ENCODE measurements around the gene XPNPEP2.

XPNPEP2 gene, protein sequence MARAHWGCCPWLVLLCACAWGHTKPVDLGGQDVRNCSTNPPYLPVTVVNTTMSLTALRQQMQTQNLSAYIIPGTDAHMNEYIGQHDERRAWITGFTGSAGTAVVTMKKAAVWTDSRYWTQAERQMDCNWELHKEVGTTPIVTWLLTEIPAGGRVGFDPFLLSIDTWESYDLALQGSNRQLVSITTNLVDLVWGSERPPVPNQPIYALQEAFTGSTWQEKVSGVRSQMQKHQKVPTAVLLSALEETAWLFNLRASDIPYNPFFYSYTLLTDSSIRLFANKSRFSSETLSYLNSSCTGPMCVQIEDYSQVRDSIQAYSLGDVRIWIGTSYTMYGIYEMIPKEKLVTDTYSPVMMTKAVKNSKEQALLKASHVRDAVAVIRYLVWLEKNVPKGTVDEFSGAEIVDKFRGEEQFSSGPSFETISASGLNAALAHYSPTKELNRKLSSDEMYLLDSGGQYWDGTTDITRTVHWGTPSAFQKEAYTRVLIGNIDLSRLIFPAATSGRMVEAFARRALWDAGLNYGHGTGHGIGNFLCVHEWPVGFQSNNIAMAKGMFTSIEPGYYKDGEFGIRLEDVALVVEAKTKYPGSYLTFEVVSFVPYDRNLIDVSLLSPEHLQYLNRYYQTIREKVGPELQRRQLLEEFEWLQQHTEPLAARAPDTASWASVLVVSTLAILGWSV

DNA sequence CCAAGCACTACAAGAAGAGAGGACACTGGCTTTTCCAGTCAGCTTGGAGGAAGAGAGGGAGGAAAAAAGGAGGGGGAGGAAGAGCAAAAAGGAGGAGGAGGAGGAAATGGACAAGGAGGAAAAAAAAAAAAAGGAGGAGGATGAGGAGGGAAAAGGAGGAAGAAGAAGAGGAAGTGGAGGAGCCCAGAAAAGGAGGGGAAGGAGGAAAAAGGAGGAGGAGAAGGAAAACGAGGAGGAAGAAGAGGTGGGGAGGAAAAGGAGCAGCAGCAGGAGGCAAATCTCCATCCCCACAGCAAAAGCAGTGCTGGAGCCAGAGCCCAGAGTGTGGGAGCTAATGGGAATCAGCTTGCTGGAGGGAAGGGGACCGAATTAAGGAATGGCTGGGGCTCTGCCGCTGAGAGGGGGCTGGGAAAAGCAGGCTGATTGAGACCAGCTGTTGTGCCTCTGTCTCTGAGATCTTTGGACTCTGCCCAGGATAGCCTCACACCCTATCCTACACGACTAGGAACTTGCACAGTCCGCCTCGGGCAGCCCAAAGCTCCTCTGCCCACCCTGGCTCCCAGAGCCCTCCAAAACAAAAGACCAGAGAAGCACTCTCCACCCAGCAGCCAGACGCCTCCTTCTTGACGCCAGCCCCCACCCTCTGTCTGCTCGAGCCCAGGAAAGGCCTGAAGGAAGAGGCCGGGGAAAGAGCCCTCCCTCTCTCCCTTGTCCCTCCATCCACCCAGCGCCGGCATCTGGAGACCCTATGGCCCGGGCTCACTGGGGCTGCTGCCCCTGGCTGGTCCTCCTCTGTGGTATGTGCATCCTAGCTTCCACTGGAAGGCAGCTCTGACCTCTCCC, at the start of gene XPNPEP2:
TSS of gene XPNPEP2 (plus strand) at position 514 of the 843 bp plus-strand sequence. CDS start at position 749, 235 bp downstream.
- no peak for DNase-seq (ENCODE audit: low spot score)

DNA sequence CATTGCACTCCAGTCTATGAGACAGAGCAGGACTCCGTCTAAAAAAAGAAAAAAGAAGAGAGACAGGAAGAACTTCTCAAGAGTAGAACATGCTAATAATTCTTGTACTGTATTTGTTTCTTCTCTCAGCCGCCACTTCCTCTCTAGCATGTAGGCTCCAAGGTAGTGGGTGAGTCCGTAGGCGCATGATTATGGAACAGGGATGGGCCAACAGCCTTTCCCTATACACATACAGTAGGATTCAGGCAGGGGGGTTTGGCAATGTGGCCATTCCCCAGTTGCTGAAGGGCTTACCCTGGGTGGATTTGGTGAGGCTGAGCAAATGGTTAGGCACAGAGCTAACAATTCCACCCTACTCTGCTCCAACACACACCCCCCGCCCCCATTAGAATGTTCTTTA, 49.0 kb upstream of the XPNPEP2 start:
- no peak for DNase-seq (ENCODE audit: low spot score)

DNA sequence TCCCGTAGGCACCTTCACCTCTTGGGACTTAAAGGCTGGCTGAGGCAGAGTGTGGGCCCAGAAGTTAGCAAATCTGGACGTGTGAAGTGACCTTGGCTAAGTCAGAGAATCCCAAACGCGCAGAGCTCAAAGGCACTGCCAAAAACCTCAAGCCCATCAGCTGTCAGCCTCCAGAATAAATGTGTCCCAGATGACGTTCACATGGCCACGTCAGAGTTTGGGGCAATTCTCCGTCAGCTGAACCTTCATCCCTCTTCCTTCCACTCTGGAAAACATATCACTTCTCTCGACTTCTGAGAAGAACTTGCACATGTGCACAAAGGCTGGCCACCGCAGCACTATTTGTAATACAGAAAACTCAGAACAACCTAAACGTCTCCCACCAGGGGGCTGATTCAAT, 48.3 kb upstream of the XPNPEP2 start:
- DNase-seq (ENCODE audit: low spot score), result no peak

DNA sequence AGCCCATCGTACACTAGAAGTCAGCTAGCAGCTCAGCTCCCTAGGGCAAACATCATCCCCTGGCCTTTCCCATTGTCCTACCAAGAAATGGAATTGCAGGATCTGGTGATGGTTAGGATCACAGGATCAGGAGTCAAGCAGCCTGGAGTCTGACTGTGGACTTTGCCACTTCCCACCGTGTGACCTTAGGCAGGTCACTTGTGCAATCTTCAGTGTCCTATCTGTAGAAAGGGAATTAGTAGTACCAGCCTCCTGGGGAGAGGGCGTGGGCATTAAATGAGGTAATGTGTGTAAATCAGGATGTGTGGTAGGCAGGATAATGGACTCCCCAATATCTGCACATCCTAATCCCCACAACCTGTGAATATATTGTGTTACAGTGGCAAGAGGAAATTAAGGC, 45.4 kb upstream of the XPNPEP2 start:
- DNase-seq (ENCODE audit: low spot score), result no peak

DNA sequence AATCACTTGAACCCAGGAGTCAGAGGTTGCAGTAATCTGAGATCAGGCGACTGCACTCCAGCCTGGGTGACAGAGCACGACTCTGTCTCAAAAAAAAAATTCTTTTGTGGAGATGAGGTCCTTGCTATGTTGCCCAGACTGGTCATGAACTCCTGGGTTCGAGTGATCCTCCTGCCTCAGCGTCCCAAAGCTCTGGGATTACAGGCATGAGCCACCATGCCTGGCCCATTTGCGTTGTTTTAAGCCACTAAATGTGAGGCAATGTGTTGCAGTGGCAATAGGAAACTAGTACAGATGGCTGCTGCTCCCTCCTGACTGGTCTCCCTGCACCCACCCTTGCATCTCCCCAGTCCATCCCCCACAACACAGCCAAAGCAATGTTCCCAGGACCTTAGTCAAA, 44.0 kb upstream of the XPNPEP2 start:
- no peak for DNase-seq (ENCODE audit: low spot score)

DNA sequence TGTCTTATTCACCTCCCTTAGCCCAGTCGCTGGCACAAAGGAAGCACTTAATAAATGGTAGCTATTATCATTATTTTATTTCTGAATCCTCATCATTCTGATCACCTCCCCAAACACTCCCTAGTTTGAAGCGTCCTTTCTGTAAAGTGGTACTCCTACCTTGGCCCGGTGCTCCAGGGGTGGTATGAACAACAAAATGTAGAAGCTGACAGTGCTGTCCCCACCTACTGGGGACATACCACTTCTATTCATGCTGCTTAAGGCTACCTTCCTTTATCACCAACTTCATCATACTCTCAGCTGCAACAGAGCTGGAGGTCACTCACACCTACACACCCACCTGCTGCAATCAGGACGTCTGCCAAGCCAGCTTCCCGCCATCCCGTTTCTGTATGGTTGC, 43.2 kb upstream of the XPNPEP2 start:
- DNase-seq (ENCODE audit: low spot score), result no peak

DNA sequence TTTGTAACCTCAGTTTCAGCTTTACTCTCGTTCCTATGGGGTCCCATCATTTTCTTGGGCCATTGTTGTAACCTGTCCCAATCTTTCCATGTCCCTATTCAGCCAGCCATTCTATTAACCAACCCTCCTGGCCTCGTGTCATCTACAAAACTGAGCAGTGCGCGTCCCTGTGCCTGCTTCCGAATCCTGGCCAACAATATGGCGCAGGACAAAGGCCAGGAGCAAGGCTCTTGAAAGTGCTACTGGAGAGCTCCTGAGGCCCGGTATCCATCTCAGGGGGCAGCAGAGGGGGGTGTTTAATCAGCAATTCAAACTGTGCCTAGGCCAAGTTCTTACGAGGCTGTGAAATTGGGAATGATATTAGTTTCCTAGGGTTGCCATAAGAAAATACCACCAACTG, 42.8 kb upstream of the XPNPEP2 start:
- DNase-seq (ENCODE audit: low spot score), result no peak

DNA sequence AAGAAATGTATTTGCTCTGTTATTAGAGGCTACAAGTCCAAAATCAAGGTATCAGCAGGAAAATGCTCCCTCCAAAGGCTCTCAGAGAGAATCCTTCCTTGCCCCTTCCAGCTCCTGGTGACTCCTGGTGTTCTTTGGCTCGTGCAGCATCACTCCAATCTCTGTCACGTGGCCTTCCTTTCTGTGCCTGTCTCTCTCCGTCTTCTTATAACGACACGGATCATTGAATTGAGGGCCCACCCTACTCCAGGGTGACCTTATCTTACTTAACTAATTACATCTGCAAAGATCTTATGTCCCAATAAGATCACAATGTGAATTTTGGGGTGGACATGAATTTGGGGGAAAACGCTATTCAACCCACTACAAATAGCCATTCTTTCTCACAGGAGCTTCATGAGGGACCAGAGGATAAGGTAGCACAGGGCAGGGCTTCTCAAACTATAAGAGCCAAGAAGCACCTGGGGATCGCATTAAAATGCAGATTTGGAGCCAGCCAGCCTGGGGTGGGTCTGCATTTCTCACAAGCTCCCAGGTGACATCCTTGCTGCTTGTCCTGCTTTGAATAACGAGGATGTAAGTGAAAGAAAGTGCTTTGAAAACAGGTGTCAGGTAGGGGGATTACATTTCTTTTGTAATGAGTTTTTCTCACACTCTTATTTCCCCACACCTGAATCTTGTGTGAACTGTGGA, 42.2 kb upstream of the XPNPEP2 start:
- DNase-seq (ENCODE audit: low spot score), result no peak

DNA sequence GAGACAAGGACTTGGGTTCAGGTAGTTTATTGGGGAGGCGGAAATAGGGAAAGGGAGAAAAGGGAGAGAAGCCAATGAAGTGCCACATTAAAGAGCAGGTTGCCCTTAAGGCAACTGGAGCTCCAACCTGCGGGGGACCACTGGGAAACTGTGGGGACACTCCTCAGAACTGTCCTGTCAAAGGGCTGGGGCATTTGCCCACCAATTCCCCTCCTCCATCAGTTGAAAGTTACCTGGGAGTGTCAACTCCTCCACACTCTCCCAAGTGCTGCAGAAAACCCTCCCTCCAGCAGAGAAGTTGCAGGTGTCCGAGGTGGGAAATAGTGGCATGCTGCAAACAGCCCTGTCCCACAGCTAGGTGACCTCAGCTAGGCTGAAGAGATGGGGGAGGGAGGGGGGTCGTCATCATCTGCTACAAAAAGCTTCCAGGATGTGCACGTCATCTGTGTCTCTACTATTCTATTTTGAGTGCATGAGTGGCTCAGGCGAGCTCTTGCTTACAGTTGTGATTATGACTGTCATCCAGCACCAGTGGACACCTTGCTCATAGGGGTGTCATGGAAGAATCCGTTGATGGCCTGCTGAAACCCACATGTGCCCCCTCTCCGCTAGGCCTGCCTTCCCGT, 41.5 kb upstream of the XPNPEP2 start:
- DNase-seq (ENCODE audit: low spot score), result no peak

DNA sequence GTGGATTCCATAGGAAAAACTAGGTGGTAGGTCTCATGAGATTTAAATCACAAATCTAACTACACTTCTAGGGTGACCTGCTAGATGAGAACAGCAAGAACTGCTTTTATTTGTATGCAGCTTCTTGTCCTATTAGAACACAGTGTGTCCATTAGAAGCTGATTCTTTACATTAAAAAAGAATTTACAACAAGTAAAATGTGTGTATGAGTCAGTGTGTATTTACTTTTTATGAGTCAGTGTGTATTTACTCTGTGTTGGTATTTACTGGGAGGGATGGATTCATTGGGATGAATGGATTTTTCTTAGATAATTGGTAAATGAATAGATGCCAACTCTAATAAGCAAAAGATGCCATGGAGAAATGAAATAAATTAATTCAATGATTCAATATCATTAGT, 40.6 kb upstream of the XPNPEP2 start:
- no peak for DNase-seq (ENCODE audit: low spot score)

DNA sequence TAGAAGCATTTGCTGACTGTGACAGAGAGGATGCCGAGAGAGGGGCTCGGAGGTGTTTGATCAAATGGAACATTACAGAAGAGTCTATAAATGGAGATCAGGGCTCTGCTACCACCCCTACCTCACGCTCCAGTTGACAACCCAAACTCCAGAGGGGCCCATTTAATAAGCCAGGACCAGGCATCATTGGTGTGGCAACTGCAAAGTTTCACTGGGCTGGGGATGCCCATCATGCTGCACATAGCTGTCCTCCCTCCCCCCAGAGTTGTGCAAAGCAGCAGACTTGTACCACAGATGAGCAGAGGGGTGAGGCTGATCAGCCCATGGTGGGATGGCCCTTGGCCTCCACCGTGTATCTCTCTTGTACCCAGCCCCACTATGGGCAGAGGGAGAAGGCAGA, 38.2 kb upstream of the XPNPEP2 start:
- no peak for DNase-seq (ENCODE audit: low spot score)

DNA sequence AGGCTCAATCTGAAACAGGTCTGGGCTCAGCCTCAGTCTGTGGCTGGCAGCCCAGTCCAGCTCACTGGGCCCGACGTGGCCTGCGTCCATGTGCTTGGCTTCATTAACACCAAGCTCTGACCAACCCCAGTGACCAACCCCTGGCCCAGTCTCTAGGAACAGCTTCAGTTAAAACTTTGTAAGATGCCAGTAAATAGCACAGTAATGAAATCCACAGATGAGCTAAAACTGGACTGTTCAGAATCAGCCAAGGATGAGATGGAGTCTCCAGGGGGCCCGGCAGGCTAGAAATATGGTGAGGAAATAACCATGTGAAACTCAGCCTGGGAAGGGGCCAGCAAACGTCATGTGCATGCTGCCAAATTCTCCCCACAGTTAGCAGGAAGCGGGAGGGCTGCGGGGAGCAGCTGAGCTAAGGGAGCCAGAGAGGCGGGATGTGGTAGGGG, 37.1 kb upstream of the XPNPEP2 start:
- no peak for DNase-seq (ENCODE audit: low spot score)

DNA sequence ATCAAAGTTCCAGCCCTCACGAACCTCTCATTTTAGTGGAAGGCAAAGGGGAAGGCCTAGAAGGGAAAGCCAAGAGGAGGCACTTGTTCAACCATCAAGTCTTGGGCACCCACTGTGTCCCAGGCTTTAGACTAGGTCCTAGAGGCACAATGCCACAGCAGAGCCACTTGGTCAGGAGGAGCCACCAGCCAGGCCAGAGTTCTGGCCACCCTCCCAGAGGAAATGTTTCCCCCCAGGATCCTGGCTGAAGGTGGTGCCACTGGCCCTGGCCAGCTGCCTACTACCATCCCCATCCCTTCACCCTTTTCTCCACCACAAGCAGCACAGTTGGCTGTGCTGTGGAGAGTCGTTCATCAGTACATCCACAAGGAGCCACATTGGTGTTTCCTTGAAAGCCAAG, 34.3 kb upstream of the XPNPEP2 start:
- DNase-seq (ENCODE audit: low spot score), result no peak

DNA sequence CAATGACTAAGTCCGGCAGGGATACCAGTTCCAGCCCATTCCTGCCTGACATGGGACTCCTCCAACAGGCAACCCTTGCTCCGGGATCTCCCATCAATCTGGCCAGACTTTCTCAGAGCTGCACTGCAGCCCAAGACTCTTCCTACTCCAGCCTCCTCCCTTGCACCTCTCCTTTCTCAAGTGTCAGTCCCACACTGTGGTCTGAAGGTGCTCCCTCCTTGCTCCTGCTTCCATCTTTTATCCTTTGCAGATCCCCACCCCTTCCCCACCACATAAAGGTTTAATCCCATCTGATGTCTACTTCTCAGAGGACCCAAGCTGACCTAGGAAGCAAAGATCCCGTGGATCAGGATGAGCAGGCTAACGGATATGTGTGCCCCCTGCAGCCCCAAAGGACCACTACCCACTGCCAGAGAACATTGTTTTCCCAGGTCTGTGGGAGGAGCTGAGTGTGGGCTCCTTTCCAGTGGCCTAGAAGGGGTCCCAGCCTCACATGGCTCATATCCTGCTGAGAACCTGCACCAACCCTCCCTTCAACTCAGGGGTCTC, 33.3 kb upstream of the XPNPEP2 start:
- no peak for DNase-seq (ENCODE audit: low spot score)

DNA sequence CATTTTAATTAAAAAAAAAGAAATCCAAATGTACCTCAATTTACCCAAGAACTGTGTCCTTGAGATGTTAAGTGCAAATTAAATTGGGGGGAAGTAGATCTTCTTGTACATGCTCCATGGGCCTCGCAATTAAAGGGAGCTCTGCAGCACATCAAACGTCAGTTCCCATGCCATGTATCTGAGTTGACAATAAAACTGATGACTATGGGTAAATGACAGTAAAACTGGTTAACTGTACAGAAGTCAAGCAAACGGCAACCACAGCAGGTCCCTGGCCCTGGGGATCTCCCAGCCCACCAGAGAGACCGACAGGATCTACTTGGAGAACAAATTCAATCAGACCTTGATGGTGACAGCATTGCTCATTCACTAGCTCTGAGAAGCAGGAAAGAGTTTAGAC, 32.8 kb upstream of the XPNPEP2 start:
- no peak for DNase-seq (ENCODE audit: low spot score)

DNA sequence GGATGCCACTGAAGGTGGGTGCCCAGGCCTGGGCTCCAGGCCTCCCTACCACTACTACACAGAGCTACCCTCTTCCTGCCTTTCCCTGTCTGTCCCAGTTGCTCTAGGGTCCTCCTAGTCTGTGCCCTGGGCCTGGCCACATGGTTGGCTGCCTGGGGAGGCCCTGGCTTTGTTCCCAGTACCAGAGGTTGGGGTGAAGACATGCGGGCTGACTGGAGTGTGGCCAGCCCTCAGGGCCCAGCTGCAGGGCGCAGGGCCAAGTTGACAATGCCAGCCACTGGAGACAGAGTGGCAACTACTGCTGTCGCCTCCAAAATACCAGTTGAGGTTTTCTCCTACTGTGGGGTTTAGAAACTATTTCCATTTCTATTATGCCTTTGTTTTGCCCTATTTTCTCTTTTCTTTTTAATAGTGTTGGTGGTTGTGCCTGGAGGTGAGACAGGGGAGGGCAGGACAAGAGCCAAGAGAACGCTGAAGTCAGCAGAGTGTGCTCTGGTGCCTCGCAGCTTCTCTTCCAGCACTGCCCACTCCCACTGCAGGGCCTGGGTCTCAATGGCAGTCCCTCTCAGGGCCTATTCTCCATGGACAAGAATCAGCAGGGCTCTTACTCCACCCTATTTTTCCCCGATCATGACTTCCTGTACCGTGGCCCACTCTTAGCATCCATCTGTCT, 32.2 kb upstream of the XPNPEP2 start:
- no peak for DNase-seq (ENCODE audit: low spot score)

DNA sequence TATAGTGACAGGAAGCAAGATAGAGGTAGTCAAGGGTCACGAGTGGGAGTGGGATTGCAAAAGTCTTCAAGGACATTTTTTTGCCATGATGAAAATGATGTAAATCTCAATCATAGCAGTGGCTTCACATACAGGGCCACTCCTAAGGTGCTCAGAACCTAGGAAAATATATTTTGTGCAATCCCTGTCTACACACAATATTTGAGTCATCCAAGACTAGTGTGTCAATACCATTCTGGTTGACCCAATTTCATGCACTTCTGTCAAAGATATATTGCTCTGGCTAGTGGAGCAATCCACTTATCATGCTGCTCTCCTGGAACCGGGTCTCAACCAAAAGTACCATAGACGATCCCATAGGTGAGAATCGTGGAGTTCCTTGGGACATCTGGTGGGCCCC, 24.2 kb upstream of the XPNPEP2 start:
- no peak for DNase-seq (ENCODE audit: low spot score)

DNA sequence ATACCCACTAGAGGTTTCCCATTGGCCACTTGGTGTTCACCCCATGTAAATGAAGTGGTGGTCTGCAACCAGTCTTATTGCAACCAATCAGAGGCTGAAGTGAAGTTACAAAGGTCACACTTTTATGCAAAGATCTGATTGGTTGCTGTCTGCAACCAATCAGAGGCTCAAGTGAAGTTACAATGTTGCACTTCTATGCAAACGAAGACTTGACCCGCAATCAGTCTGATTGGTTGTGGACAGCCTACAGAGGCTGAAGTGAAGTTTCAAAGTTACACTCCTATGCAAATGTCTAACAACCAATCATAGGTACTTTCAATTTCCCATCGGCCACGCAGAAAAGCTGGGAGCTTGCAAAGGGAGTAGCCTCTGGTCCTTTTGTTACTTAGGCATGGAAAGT, 22.3 kb upstream of the XPNPEP2 start:
- no peak for DNase-seq (ENCODE audit: low spot score)

DNA sequence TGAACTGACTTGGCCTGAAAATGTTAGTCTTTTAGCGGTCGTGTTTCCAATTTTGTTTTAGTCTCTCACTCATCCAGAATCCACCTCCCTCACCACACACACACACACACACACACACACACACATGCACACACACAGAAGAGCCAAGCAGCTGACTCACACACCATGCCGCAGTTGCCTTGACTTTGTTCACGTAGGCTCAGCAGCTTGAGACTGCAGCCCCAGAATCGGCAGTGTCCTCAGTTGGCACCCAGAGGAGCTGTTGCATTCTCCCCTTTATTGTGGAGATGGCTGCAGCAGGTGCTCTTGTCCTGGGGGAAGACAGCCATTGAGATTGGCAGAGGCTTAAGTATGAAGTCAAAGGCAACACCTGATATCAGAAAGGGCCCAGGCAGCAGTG, 20.9 kb upstream of the XPNPEP2 start:
- DNase-seq (ENCODE audit: low spot score), result no peak

DNA sequence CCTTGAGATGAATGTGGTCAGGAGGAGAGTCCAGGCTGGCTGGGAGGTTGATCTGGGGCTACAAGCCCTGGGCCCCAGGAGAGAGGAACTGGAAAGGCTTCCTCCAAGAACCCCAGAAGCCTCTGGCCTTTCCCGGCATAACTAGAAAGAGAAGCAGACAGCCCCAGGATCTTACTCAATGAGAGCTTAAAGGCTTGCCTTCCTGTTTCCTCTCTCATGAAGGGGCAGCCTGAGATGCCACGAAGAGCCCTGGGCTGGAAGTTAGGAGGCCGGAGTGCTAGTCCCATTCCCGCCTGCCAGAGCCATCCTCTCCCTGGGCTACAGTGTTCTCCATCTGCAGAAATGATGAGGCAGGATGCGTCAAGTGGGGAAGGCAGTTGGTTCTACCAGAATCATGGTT, 20.1 kb upstream of the XPNPEP2 start:
- no peak for DNase-seq (ENCODE audit: low spot score)

DNA sequence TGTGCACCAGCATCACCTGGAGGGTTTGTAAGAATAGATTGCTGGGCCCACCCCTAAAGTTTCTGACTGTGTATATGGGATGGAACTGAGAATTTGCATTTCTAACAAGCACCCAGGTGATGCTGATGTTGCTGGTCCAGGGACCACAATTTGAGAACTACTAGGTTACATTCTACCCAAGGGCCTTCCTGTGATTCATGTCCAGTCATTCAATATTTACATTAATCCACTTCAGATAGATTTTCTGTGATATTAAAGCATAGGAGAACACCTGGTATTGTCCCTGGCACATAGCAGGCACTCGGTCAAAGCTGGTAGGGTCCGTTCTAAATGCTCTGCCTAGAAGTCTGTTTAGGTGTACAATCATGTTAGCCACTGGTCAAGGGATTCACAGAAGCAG, 19.5 kb upstream of the XPNPEP2 start:
- DNase-seq (ENCODE audit: low spot score), result no peak

Measured in RKO (cell line).